T-cell (primary cell): ENCODE results near the gene SEC61A2. TPM values are rescaled to one million over a fixed set of nuclear protein-coding genes. Genes with fewer than 3 reads are reported as not detected.

Source experiments
- total RNA-seq, 35 experiments: library from RNA in 6 of 35; stranded (reverse) in 6 of 35; fragments of 120-200 nt in 1 of 35; gene quantifications; one replicate each; pipeline versions ENCODE4 v1.2.1 to v1.2.4 and lab custom pipeline; 2013 to 2026

Gene SEC61A2
- total RNA-seq, 5 donors from 2014 or later (not counting 1 experiment from before 2014, with no cell fraction given) = 11.1 to 20.0 (median 13.9) TPM

Other genes with a start within 250 kb of the SEC61A2 start
- 10 to 100 TPM; 25.4 to 29.1 (median 28.8) TPM for gene UPF2, start 86.9 kb upstream of the SEC61A2 start, total RNA-seq
- gene DHTKD1, start 60.7 kb upstream of the SEC61A2 start, total RNA-seq = 10 to 100 TPM in 4 of 5 donors, 1 to 10 TPM in 1; 9.3 to 22.2 (median 14.2) TPM
- 10 to 100 TPM; 32.1 to 54.0 (median 50.3) TPM for gene NUDT5, start 66.2 kb downstream of the SEC61A2 start, total RNA-seq
- 10 to 100 TPM; 35.5 to 48.6 (median 43.7) TPM for gene CDC123, start 66.5 kb downstream of the SEC61A2 start, total RNA-seq
- 10 to 100 TPM; 16.8 to 31.3 (median 23.6) TPM for gene CAMK1D, start 219.9 kb downstream of the SEC61A2 start, total RNA-seq